ENCODE measurements around the gene WDPCP. TPM values are rescaled to one million over a fixed set of nuclear protein-coding genes. Genes with fewer than 3 reads are reported as not detected.
"Not testable (repeated sequence)": the region's sequence is repeated elsewhere in the genome, so short reads cannot be mapped to it uniquely, and the experiment has no call there.

Gene WDPCP
- polyA plus RNA-seq, 1 of the 3 experiments (the other 2 are of a cell fraction) = 3.1 TPM

DNA sequence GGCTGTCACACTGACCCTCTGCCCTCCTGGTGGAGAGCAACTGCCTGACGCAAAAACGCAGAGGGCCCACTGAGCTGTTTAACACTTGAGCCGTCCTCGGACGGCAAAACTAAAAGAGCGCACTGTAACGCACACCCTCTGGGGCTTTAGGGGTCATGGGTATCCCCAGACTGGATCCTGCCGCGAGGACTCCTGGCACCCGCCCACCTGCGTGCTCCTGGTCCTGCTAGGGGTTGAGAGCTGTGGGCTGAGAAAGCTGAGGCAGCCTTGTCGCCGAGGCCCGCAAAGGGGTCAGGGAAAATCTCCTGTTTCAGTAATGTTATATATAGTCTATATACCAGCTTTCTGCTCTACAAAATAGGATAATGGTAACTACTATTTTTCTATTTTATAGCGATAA lies 39.6 kb upstream of the WDPCP start:
- no peak overlapping the region for H3K4me2 ChIP-seq
- H3K9ac ChIP-seq = no peak overlapping the region
- H3K9me2 ChIP-seq = no peaks in the 10 kb centered on the region
- H3K4me1 ChIP-seq (ENCODE audit: control insufficient read depth in 1 of 2, insufficient read depth in 2 of 2, low read depth in 1 of 2, low read length in 1 of 2) = no peaks in the 10 kb centered on the region; a peak in 1 of 4 replicates
- ChIA-PET POLR2A (no interaction called here), CTCF (interaction anchor here (1.1 kb wide), 1 partner anchor 30 kb away, joined by 3 read pairs; no protein-coding TSS in a partner anchor)
- no peaks in the 10 kb centered on the region for H3K9me3 ChIP-seq
- H2AFZ ChIP-seq (ENCODE audit: low read depth) = no peak overlapping the region
- no peaks in the 10 kb centered on the region for H3F3A ChIP-seq (replicated peaks; ENCODE audit: insufficient read depth)
- 84% methylated on average over 15 of the region's 15 CpGs for WGBS (ENCODE audit: low lambda C conversion rate)
- no peaks in the 10 kb centered on the region for H3K36me3 ChIP-seq (replicated peaks in 1 of 2; ENCODE audit: control insufficient read depth in 1 of 2, insufficient read depth in 2 of 2, low read length in 1 of 2)
- DNase-seq = no peak
- H3K27me3 ChIP-seq (ENCODE audit: insufficient read depth) = no peaks in the 10 kb centered on the region
- H3K27ac ChIP-seq (ENCODE audit: low read depth in 2 of 2, low read length in 1 of 2) = no peak overlapping the region
- H3K4me3 ChIP-seq (ENCODE audit: low read depth in 2 of 2, low read length in 1 of 2) = no peak overlapping the region
- no peaks in the 10 kb centered on the region for H4K20me1 ChIP-seq (ENCODE audit: insufficient read depth)
- H3K79me2 ChIP-seq (ENCODE audit: insufficient read depth) = no peaks in the 10 kb centered on the region
- no peak for TF ChIP-seq FOSL2 (IDR thresholded peaks at IDR 0.05; ENCODE audit: borderline replicate concordance, low read depth)
- no peak for TF ChIP-seq RXRA (IDR thresholded peaks at IDR 0.05; ENCODE audit: borderline replicate concordance, low read depth)
- TF ChIP-seq MEF2A (IDR thresholded peaks at IDR 0.05; ENCODE audit: borderline replicate concordance, low read depth) = no peak
- no peak for TF ChIP-seq FOXJ3 (CRISPR knock-in tag; IDR thresholded peaks at IDR 0.05)
- TF ChIP-seq MAX (IDR thresholded peaks at IDR 0.05; ENCODE audit: low read depth) = no peak
- TF ChIP-seq CHD2 (IDR thresholded peaks at IDR 0.05; ENCODE audit: low read length, partially characterized antibody) = no peak
- TF ChIP-seq IRF3 (IDR thresholded peaks at IDR 0.05; ENCODE audit: low read depth, low read length) = no peak
- TF ChIP-seq JUND (IDR thresholded peaks at IDR 0.05) = no peak
- no peak for TF ChIP-seq RFX5 (IDR thresholded peaks at IDR 0.05; ENCODE audit: low read length)
- TF ChIP-seq CTCF (IDR thresholded peaks at IDR 0.05) = no peak

DNA sequence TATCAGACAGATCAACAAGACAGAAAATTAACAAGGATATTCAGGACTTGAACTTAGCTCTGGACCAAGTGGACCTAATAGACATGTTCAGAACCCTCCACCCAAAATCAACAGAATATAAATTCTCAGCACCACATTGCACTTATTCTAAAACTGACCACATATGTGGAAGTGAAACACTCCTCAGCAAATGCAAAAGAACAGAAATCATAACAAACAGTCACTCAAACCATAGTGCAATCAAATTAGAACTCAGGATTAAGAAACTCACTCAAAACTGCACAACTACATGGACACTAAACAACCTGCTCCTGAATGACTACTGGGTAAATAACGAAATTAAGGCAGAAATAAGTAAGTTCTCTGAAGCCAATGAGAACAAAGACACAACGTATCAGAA lies 35.5 kb upstream of the WDPCP start:
- H3K9me2 ChIP-seq; H3K27me3 ChIP-seq (ENCODE audit: insufficient read depth); POLR2A ChIA-PET; CTCF ChIA-PET; H3K79me2 ChIP-seq (ENCODE audit: insufficient read depth); H3F3A ChIP-seq (replicated peaks; ENCODE audit: insufficient read depth); H3K27ac ChIP-seq (ENCODE audit: low read depth in 2 of 2, low read length in 1 of 2); H3K9ac ChIP-seq; H3K4me2 ChIP-seq; H3K36me3 ChIP-seq (replicated peaks in 1 of 2; ENCODE audit: control insufficient read depth in 1 of 2, insufficient read depth in 2 of 2, low read length in 1 of 2); H3K4me3 ChIP-seq (ENCODE audit: low read depth in 2 of 2, low read length in 1 of 2); H2AFZ ChIP-seq (ENCODE audit: low read depth); H3K9me3 ChIP-seq; DNase-seq; H3K4me1 ChIP-seq (ENCODE audit: control insufficient read depth in 1 of 2, insufficient read depth in 2 of 2, low read depth in 1 of 2, low read length in 1 of 2); H4K20me1 ChIP-seq (ENCODE audit: insufficient read depth): not testable (repeated sequence)
- 19% methylated on average over 2 of the region's 2 CpGs for WGBS (ENCODE audit: low lambda C conversion rate)
